Neural cell (in vitro differentiated cells): ENCODE measurements around the gene SASH3.

Experiments used
- CTCF ChIP-seq: fragments of 450-650 bp; IDR thresholded peaks from 2 replicates; pipeline ENCODE4 v1.5.1; 2014; ENCODE audit warnings: antibody characterized with exemption, mild to moderate bottlenecking, moderate library complexity; ENCODE audit not compliant: poor library complexity, severe bottlenecking
- EP300 ChIP-seq: fragments of 450-650 bp; conservative IDR thresholded peaks from 2 replicates; pipeline ENCODE4 v1.6.1; 2014; ENCODE audit warnings: antibody characterized with exemption, mild to moderate bottlenecking, moderate library complexity; ENCODE audit not compliant: poor library complexity, severe bottlenecking
- MXI1 ChIP-seq: fragments of 450-650 bp; conservative IDR thresholded peaks from 2 replicates; pipeline ENCODE4 v1.6.1; 2014; ENCODE audit warnings: antibody characterized with exemption, mild to moderate bottlenecking; ENCODE audit not compliant: poor library complexity, severe bottlenecking
- POLR2AphosphoS5 ChIP-seq: IDR thresholded peaks from 2 replicates; pipeline ENCODE4 v1.6.1; 2012
- RAD21 ChIP-seq: fragments of 450-650 bp; conservative IDR thresholded peaks from 2 replicates; pipeline ENCODE4 v1.6.1; 2014; ENCODE audit warnings: antibody characterized with exemption, mild to moderate bottlenecking, moderate library complexity

GRCh38 chrX:129833153-129833990 lies 53.6 kb downstream of the SASH3 start:
- TF ChIP-seq EP300: no peak
- TF ChIP-seq POLR2AphosphoS5: no peak
- TF ChIP-seq CTCF: no peak
- no peak for TF ChIP-seq MXI1
- no peak for TF ChIP-seq RAD21
